NCI-H2107 treated with DMSO at 0.1 percent for 48 hours (cell line): ENCODE results near the gene MORN5.

ENCODE experiments used
- DNase-seq: peaks from one replicate; lab custom pipeline; 2025; ENCODE audit not compliant: unreplicated experiment; lab: John Stamatoyannopoulos, UW

MORN5 gene

DNA sequence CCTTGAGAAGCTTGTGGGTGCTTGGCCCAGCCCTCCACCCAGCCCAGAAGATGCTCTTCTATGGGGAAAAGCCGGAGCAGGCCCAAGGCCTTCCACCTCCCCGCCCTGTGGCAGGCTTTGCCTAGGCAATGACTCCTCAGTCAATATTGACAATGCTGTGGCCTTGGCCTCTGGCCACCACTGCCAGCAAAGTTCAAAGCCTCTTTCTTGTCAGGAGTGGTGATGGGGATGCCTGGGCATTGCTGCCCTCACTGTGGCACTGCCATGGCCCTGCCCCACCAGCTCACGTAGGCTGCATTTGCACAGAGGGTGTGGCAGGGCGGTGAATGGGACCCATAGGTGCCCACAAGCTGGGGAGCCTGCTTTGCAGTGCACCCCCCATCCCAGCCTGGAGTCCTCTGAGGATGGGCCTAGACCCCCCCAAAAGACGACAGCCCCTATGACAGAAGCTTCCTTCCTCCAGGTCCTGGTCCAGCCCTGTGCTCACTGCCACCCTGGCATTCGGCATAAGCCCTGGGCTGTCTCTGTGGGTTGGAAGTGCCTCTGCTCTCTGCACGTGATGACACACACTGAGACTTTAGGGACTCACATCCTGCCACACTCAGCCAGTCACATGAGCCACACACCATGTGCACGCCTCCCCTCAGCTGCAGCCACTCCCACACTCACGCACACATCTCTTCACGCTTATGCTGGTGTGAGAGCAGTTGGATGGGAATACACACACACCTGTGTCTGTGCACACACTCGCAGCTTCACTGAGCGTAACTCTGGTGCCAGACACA lies 31.1 kb downstream of the MORN5 start:
- DNase-seq: no peak

DNA sequence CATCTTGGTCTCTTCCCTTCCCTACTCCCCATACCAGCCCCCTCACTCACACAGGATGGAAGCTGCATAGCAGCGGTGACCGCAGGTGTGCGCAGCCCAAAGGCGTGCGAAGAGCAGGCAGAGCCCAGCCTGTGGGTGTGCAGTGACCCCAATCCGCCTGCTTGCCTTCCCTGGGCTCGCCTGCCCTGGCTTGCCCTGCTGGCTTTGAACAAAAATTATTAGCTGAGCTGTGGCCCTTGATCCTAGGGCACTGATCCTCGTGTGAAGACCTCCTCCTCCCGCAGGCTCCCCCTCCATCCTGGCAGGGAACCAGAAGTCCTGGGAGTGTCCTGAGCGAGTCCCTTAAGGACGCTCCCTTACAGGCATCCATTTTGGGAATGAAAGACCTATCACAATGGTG lies 31.9 kb downstream of the MORN5 start:
- DNase-seq: no peak

DNA sequence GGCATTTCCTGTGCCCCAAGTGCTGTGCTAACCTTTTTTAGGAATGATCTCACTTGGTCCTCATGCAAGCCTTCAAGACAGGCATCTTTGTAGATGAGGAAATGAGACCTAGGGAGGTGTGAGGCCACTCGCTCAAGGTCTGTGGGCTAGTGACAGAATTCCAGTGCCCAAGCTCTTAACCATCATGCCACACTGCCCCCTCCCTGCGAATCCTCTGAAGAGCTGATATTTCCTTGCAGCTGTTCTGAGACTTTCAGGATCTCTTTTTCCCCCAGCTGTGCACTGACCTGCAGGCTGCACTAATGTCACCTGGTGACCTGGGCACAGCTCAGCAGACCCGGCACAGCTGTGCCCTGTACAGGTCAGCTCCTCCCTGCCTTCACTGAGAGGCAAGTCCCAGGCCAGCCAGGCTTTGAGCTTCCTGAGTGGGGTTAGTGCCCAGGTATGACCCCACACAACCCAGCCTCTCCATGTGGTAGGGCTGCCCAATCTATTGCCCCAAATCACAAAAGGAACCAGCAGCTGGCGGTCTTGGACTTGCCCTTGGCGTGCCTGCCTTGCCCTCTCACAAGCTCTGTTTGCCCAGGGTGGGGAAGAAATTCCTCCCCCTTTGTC lies 32.7 kb downstream of the MORN5 start:
- no peak for DNase-seq

DNA sequence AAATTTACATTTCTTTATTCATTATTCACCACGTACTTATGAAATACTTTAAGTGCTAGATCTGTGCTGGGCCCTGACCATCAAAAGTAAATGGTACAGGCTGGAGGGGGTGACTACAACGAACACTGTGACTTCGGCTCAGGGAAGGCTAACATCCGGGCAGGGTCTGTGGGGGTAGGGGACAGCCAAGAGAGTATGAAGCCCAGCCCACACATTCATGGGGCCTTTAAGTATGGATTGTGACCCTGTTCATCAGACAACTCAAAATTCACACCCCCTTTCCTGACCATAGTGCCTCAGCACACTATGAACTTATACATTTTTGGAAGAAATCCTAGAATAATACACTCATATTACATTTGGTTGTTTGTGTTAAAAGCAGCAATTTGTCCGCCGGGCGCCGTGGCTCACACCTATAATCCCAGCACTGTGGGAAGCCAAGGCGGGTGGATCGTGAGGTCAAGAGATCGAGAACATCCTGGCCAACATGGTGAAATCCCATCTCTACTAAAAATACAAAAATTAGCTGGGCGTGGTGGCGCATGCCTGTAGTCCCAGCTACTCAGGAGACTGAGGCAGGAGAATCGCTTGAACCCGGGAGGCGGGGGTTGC lies 33.3 kb downstream of the MORN5 start:
- DNase-seq: no peak

GRCh38 chr9:122193651-122194050 lies 33.9 kb downstream of the MORN5 start:
- DNase-seq: no peak

- no peak for DNase-seq
Measured at GRCh38 chr9:122195875-122196274, 36.2 kb downstream of the MORN5 start.

- peak; percentile 90 for DNase-seq
Measured at GRCh38 chr9:122197426-122197825, 37.7 kb downstream of the MORN5 start.

- DNase-seq: no peak
Measured at GRCh38 chr9:122197882-122198281, 38.2 kb downstream of the MORN5 start.

GRCh38 chr9:122200960-122201595 lies 41.4 kb downstream of the MORN5 start:
- no peak for DNase-seq

DNA sequence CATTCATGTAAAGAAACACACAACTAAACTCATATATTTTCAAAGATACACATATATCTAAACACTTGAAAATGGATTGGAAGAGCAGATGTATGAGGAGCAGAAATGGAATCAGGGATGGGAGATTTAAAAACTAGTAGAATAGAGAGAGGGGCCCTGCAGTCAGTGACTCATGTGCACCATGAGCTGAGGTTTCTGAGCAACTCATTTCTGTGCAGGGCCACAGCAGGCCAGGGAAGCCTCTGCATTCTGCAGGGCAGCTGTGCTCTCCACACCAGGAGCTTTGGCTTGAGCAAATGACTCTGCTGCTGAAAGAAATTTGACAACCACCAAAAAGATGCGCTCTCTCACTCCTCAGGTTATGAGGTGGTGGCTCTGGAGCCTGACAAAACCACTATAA lies 41.9 kb downstream of the MORN5 start:
- no peak for DNase-seq

DNA sequence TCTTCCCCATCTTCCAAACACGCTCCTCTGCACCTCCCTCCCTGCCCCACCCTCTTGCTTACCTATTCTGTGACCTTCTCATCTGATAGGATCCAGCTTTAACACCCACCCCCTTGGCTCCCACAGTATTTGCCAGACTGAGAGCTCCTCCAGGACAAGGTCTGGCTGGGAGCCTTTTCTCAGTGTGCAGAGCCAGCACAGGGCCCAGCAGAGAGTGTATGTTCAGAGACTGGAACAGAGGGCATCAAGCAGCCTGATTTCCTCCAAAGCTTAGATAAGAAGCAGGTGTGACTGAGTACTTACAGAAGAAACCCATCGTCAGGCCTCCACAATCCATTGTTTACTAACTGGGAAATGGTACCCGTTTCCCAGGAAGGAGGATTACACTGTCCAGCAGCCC lies 42.4 kb downstream of the MORN5 start:
- DNase-seq: no peak

- DNase-seq: no peak
Measured at GRCh38 chr9:122204055-122204454, 44.3 kb downstream of the MORN5 start.

- DNase-seq: no peak
Measured at GRCh38 chr9:122204491-122204890, 44.8 kb downstream of the MORN5 start.

DNA sequence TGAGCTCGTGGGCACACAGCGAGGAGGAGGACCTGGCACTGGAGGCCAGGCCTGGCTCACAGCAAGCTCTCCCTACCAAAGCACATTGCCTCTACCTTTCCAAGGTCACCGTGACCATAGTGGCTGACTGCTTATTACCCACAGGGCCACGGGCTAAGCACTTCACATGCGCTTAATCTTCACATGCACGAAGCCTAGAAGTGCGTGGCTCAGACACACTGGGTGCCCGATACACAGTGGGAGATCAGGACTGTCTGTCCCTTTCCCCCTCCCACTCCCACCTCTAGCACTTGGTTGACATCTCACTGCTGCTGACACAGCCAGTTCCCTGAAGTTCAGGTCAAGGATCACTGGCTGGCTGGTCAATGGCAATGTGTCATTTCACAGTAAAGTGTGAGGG lies 45.5 kb downstream of the MORN5 start:
- DNase-seq: no peak

DNA sequence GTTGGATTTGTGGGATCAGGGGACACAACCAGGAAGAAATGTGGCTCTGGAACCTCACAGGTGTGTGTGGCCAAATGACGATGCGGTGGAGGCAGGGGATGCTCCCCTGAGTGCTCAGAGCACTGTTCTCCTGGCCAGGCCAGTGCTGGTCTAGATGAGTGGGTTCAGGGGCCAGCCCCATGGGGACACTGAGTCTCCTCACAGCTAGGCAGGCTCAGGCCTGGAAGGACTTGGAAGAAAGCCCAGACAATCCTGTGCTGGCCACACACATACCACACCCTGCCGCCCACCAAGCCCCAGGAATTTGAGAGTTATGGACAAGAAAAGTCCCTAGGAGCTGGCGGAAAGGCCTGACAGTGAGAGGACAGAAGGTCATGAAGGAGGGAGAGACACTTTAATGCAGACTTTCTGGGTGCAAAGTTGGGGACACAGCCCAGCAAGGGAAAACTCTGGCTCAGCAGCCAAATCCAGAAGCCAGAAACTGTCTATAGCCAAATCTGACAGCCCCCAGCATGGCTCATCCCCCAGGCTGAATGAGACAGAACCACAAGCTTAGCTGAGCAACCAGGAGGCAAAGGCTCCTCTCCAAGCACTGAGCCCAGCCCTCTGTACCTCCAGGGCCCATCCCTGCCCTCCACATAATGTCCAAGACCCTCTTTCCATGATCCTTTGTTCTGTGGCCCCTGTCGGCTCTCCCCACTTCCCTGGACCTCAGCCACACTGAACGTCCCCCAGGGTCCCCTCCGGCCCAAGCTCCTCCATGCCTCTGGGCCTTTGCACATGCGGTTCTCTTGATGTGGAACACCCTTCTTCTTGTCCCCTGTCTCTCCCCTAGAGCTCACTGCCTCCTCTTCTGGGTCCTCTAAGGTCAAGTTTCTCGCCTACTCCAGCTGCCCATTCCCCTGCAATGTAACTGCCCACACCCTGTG lies 46.7 kb downstream of the MORN5 start:
- DNase-seq: no peak

DNA sequence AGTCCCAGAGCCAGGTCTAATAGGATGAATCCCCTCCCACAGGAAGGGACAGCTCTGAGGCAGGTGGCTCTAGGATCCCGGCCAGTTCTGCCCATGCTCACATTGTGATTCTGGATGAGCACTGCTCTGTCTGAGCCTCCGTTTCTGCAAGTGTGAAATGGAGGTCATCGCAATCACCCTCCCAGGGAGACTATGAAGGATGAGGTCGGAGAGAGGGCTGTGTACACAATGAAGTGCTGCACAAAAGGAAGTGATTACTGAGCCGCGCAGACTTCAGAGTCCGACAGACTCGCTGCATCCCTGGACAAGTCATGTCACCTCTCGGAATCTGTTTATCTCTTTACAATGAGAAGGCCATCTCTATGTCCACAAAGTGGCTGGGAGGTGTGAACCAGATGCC lies 47.4 kb downstream of the MORN5 start:
- no peak for DNase-seq

DNA sequence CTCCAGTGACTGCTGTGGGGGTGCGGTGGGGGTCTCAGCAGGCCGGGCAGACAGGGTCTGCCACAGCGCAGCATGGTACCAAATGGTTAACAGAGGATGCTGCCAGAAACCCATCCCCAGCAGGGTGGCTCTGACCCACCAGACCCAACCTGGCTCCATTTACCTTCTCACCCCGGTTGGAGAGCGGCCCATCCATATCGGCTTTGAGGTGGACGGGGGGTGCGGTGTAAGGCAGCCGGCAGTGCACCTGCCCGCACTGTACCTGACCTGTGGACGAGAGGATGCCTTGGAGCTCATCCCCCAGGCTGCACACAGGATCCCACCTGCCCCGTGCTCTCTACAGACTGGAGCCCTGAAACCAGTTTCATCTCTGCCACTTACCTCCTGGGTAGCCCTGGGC lies 49.7 kb downstream of the MORN5 start:
- DNase-seq: no peak

- DNase-seq: no peak
Measured at GRCh38 chr9:122212473-122213004, 52.8 kb downstream of the MORN5 start.

DNA sequence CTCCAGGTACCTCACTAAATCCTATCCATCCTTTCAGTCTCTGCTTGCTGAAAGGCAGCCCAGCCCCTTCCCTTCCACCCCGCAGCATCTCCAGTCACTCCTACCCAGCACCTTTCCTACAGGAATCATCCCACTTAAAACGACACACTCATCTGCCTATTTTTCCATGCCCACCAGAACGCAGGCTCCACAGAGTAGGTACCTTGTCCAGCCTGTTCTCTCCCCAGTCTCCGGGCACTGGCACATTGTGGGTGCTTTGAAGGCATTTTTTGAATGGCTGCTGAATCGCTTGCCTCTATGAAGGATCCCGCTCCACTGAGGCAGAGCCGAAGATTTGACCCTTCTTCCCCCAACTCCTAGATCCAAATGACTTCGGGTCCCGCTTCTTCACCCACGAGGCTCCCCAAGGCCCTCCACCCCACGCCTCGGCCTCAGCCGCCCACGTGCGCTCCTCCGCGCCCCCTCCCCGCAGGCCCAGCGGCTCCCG lies 53.4 kb downstream of the MORN5 start:
- DNase-seq: no peak

DNA sequence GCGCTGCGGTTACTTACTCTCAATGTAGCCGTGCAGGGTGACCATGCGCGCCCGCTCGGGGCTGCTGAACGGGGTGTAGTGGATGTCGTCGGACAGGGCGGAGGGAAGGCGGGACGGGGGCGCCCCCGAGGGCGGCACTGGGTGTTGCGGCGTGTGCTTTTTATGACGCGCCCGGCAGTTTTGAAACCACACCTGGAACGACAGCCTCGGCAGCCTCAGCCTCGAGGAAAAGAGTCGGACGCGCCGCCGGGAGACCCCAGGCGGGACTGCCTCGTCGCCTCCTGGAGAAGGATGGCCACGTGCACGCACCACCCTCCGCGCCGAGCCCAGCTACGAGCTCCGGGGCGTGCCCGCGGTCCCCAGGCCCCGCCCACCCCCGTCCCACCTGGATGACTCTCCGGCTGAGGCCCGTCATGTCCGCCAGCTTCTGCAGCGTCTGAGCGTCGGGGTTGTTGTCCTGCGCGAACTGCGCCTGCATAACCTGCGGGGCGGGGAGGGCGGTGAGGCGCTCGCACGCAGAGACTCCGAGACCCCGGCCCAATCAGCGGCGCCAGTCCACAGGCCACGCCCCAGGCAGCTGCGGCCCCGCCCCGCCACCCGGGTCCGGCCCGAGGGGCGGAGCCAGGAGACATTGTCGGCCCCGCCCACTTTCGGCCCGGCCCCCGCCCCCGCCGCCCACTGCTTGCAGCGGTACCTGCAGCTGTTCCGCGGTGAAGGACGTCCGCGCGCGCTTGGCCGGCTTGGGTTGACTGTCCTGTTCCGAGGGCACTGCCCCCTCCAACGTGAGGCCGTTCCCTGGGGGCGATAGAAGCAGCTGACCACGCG lies 54.1 kb downstream of the MORN5 start:
- DNase-seq: peak; percentile 25
